ENCODE data around the gene HOMER1. TPM values are rescaled to one million over a fixed set of nuclear protein-coding genes. Genes with fewer than 3 reads are reported as not detected.
A peak's percentile ranks its signal among the peaks of the same experiment; 100 is the strongest.

Gene HOMER1
- total and polyA plus RNA-seq, 9 of the 15 experiments (the other 6 are each of a cell fraction or from before 2014, with no cell fraction given) = 6.3 to 39.9 (median 9.9) TPM

DNA sequence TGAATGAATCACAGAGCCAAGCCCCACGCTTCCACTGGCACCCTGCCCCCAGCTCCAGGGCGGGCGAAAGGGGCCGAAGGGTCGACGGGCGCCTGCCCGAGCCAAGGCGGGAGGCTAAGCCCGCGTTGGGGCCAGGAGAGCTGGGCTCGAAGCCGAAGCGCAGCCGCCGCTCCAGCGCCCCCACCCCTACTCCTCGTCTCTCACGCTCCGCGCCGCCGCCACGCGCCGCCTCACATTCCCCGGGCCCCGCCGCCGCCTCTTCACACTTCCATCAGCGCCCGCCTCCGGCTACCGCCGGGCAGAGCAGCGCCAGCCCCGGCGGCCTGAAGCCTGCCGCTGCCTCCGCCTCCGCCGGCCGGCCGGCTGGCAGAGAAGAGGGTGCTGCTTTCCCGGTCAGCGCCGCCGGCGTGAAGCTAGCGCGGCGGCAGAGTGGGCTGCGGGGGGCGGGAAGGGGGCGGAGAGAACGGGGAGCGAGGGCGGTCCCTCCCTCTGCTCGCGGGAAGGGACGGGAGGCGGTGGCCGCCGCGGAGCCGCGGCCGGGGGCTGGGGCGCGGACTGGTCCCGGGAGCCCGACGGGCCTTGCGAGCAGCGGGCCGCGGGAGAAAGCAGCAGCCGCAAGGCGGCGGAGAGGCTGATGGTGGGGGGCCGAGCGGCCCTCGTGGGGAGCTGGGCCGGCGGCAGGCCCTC is at the start of gene HOMER1 (continued):
- no peak for TF ChIP-seq SNIP1 (IDR thresholded peaks at IDR 0.05; ENCODE audit: low read depth)
- TF ChIP-seq TBL1XR1 (IDR thresholded peaks at IDR 0.05; ENCODE audit: low read length in 2 of 2) = no peak
- TF ChIP-seq NR1H2 (CRISPR knock-in tag; IDR thresholded peaks at IDR 0.05) = peak; percentile 97
- TF ChIP-seq NR3C1 (CRISPR knock-in tag; IDR thresholded peaks at IDR 0.05) = peak; percentile 94
- peak in 1 of 2 experiments; percentile 80; a peak in 2 of 4 replicates for TF ChIP-seq HDAC1 (IDR thresholded peaks at IDR 0.05)
- TF ChIP-seq, protein P1, sequence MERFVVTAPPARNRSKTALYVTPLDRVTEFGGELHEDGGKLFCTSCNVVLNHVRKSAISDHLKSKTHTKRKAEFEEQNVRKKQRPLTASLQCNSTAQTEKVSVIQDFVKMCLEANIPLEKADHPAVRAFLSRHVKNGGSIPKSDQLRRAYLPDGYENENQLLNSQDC (CRISPR knock-in tag; IDR thresholded peaks at IDR 0.05) = peak; percentile 8; the same call in 1 of the 2 replicates
- TF ChIP-seq FOXK2 (conservative IDR thresholded peaks at IDR 0.05 in 1 of 2, IDR thresholded peaks at IDR 0.05 in 1 of 2; ENCODE audit: low read depth in 2 of 2) = no peak
- peak; percentile 88; the same call in 1 of the 2 replicates for TF ChIP-seq ZNF24 (IDR thresholded peaks at IDR 0.05)
- no peak for TF ChIP-seq HMG20B (CRISPR knock-in tag; IDR thresholded peaks at IDR 0.05)
- no peak for TF ChIP-seq ZNF143 (CRISPR knock-in tag; IDR thresholded peaks at IDR 0.05)
- TF ChIP-seq SETDB1 (IDR thresholded peaks at IDR 0.05; ENCODE audit: low read length) = no peak
- TF ChIP-seq ZNF444 (CRISPR knock-in tag; IDR thresholded peaks at IDR 0.05) = no peak
- TF ChIP-seq DMBX1 (CRISPR knock-in tag; IDR thresholded peaks at IDR 0.05; ENCODE audit: borderline replicate concordance) = peak; percentile 8; the same call in 1 of the 2 replicates
- peak in 1 of 2 experiments; percentile 85; a peak in 2 of 4 replicates for TF ChIP-seq MAZ (CRISPR knock-in tag; conservative IDR thresholded peaks at IDR 0.05 in 1 of 2, IDR thresholded peaks at IDR 0.05 in 1 of 2)
- no peak for TF ChIP-seq MCM2 (IDR thresholded peaks at IDR 0.05; ENCODE audit: low read depth)
- peak; percentile 86; the same call in 1 of the 2 replicates for TF ChIP-seq ZNF224 (CRISPR knock-in tag; IDR thresholded peaks at IDR 0.05)
- TF ChIP-seq ZBTB8A (IDR thresholded peaks at IDR 0.05; ENCODE audit: partially characterized antibody) = no peak
- peak; percentile 33; the same call in 1 of the 2 replicates for TF ChIP-seq PRMT5 (CRISPR knock-in tag; IDR thresholded peaks at IDR 0.05)
- TF ChIP-seq, protein P2, sequence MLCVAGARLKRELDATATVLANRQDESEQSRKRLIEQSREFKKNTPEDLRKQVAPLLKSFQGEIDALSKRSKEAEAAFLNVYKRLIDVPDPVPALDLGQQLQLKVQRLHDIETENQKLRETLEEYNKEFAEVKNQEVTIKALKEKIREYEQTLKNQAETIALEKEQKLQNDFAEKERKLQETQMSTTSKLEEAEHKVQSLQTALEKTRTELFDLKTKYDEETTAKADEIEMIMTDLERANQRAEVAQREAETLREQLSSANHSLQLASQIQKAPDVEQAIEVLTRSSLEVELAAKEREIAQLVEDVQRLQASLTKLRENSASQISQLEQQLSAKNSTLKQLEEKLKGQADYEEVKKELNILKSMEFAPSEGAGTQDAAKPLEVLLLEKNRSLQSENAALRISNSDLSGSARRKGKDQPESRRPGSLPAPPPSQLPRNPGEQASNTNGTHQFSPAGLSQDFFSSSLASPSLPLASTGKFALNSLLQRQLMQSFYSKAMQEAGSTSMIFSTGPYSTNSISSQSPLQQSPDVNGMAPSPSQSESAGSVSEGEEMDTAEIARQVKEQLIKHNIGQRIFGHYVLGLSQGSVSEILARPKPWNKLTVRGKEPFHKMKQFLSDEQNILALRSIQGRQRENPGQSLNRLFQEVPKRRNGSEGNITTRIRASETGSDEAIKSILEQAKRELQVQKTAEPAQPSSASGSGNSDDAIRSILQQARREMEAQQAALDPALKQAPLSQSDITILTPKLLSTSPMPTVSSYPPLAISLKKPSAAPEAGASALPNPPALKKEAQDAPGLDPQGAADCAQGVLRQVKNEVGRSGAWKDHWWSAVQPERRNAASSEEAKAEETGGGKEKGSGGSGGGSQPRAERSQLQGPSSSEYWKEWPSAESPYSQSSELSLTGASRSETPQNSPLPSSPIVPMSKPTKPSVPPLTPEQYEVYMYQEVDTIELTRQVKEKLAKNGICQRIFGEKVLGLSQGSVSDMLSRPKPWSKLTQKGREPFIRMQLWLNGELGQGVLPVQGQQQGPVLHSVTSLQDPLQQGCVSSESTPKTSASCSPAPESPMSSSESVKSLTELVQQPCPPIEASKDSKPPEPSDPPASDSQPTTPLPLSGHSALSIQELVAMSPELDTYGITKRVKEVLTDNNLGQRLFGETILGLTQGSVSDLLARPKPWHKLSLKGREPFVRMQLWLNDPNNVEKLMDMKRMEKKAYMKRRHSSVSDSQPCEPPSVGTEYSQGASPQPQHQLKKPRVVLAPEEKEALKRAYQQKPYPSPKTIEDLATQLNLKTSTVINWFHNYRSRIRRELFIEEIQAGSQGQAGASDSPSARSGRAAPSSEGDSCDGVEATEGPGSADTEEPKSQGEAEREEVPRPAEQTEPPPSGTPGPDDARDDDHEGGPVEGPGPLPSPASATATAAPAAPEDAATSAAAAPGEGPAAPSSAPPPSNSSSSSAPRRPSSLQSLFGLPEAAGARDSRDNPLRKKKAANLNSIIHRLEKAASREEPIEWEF (CRISPR knock-in tag; IDR thresholded peaks at IDR 0.05) = peak; percentile 29; the same call in 1 of the 2 replicates
- no peak for TF ChIP-seq ESRRB (CRISPR knock-in tag; IDR thresholded peaks at IDR 0.05; ENCODE audit: borderline replicate concordance)
- TF ChIP-seq FOXA3 (CRISPR knock-in tag; conservative IDR thresholded peaks at IDR 0.05 in 1 of 2, IDR thresholded peaks at IDR 0.05 in 1 of 2) = peak in 1 of 2 experiments; percentile 88; a peak in 1 of 4 replicates
- TF ChIP-seq HNRNPLL (IDR thresholded peaks at IDR 0.05; ENCODE audit: low read depth, low read length, poor library complexity, severe bottlenecking) = peak; percentile 72
- TF ChIP-seq CBX3 (IDR thresholded peaks at IDR 0.05; ENCODE audit: borderline replicate concordance in 1 of 2, low read length in 2 of 2) = peak in 1 of 2 experiments; percentile 25; a peak in 1 of 3 replicates
- TF ChIP-seq ZNF764 (CRISPR knock-in tag; IDR thresholded peaks at IDR 0.05; ENCODE audit: low read depth) = no peak
